A549 (cell line): ENCODE measurements around the gene ABCA1.

Experiments used
- CEBPB ChIP-seq, 2 experiments: fragments of >200 bp in 1 of 2; sonication (Bioruptor Twin) in 1 of 2; formaldehyde crosslinking in 1 of 2; IDR thresholded peaks; 2 replicates each; pipeline ENCODE4 v1.6.1; 2012 to 2016
- CTCF ChIP-seq: fragments of >200 bp; sonication (Bioruptor Twin); formaldehyde crosslinking; IDR thresholded peaks from 3 replicates; pipeline ENCODE4 v1.5.1; 2016
- EHMT2 ChIP-seq: fragments of 200-600 bp; sonication (generic); IDR thresholded peaks from 2 replicates; pipeline ENCODE4 v1.6.1; 2016; ENCODE audit warnings: antibody characterized with exemption, low read depth, mild to moderate bottlenecking, moderate library complexity
- ESRRA ChIP-seq: fragments of 150-350 bp; IDR thresholded peaks from 2 replicates; pipeline ENCODE4 v1.6.1; 2014; ENCODE audit warnings: mild to moderate bottlenecking, low read length, borderline replicate concordance
- JUN ChIP-seq, 2 experiments: fragments of >200 bp; sonication (Bioruptor Twin); formaldehyde crosslinking; IDR thresholded peaks; 2 replicates in 1 of 2; 3 replicates in 1 of 2; pipeline ENCODE4 v1.6.1; 2016 to 2017
- MAFK ChIP-seq: fragments of 450-650 bp; IDR thresholded peaks from 2 replicates; pipeline ENCODE4 v1.6.1; 2014; ENCODE audit not compliant: partially characterized antibody
- MAZ ChIP-seq: fragments of 150-350 bp; IDR thresholded peaks from 2 replicates; pipeline ENCODE4 v1.6.1; 2014; ENCODE audit warnings: antibody characterized with exemption, low read depth, low read length, borderline replicate concordance
- MYC ChIP-seq: IDR thresholded peaks from 2 replicates; pipeline ENCODE4 v1.6.1; 2012; ENCODE audit warnings: mild to moderate bottlenecking, inconsistent platforms, low read length, improper control_type of control experiment, borderline replicate concordance
- POLR2A ChIP-seq: IDR thresholded peaks from 2 replicates; pipeline ENCODE4 v1.6.1; 2012; ENCODE audit warnings: mild to moderate bottlenecking, low read length
- RAD21 ChIP-seq, 2 experiments: fragments of >200 bp in 1 of 2; sonication (Bioruptor Twin) in 1 of 2; formaldehyde crosslinking in 1 of 2; IDR thresholded peaks in 1 of 2; conservative IDR thresholded peaks in 1 of 2; 2 replicates in 1 of 2; 3 replicates in 1 of 2; pipeline ENCODE4 v1.6.1; 2012 to 2018; ENCODE audit warnings: inconsistent platforms in 1 of 2
- RARB ChIP-seq: fragments of 250-450 bp; sonication (Bioruptor Pico); IDR thresholded peaks from 2 replicates; pipeline ENCODE4 v1.8.0; 2021; ENCODE audit warnings: mild to moderate bottlenecking, moderate library complexity
- REST ChIP-seq: fragments of 200-600 bp; sonication (generic); IDR thresholded peaks from 2 replicates; pipeline ENCODE4 v1.6.1; 2016; ENCODE audit warnings: antibody characterized with exemption, mild to moderate bottlenecking, moderate library complexity
- SMC3 ChIP-seq: fragments of >200 bp; sonication (Bioruptor Twin); formaldehyde crosslinking; IDR thresholded peaks from 3 replicates; pipeline ENCODE4 v1.6.1; 2018; ENCODE audit warnings: inconsistent platforms

- TF ChIP-seq CTCF (no peak), ESRRA (no peak), POLR2A (no peak), SMC3 (no peak), EHMT2 (no peak), MAZ (no peak), MAFK (no peak), CEBPB (IDR thresholded peaks at IDR 0.05) (no peak), RAD21 (conservative IDR thresholded peaks at IDR 0.05 in 1 of 2, IDR thresholded peaks at IDR 0.05 in 1 of 2) (no peak), REST (no peak), JUN (IDR thresholded peaks at IDR 0.05) (no peak), RARB (CRISPR knock-in tag) (no peak), MYC (no peak)
Observed at GRCh38 chr9:104969116-104969515, 41.2 kb upstream of the ABCA1 start.
